ENCODE data around the gene PDAP1. TPM values are rescaled to one million over a fixed set of nuclear protein-coding genes. Genes with fewer than 3 reads are reported as not detected.

Gene PDAP1
- total RNA-seq, 4 donors from 2014 or later, result 34.6 to 88.5 (median 62.6) TPM

GRCh38 chr7:99372275-99373090 is 35.9 kb downstream of the PDAP1 start:
- TF ChIP-seq CTCF (IDR thresholded peaks at IDR 0.05; ENCODE audit: low read depth), result no peak

GRCh38 chr7:99371376-99371920 is 36.9 kb downstream of the PDAP1 start:
- no peak for TF ChIP-seq CTCF (IDR thresholded peaks at IDR 0.05; ENCODE audit: low read depth)

GRCh38 chr7:99369767-99370391 is 38.5 kb downstream of the PDAP1 start:
- TF ChIP-seq CTCF (IDR thresholded peaks at IDR 0.05; ENCODE audit: low read depth), result no peak

- no peak for TF ChIP-seq CTCF (IDR thresholded peaks at IDR 0.05; ENCODE audit: low read depth)
Observed at GRCh38 chr7:99368750-99369389, 39.5 kb downstream of the PDAP1 start.

GRCh38 chr7:99366646-99367045 is 41.8 kb downstream of the PDAP1 start:
- TF ChIP-seq CTCF (IDR thresholded peaks at IDR 0.05; ENCODE audit: low read depth), result no peak

- TF ChIP-seq CTCF (IDR thresholded peaks at IDR 0.05; ENCODE audit: low read depth), result no peak
Observed at GRCh38 chr7:99365318-99366141, 42.9 kb downstream of the PDAP1 start.
